SK-N-SH treated with all-trans-retinoic acid at 6 μM for 48 hours (cell line): ENCODE measurements around the gene TNP2.

Experiments
- ARNTL ChIP-seq: fragments of 450-650 bp; formaldehyde crosslinking; IDR thresholded peaks from 2 replicates; pipeline ENCODE4 v1.5.0; 2020; ENCODE audit warnings: low read depth, mild to moderate bottlenecking, moderate library complexity, borderline replicate concordance
- BACH2 ChIP-seq: fragments of 250-450 bp; sonication (Bioruptor Pico); IDR thresholded peaks from 2 replicates; pipeline ENCODE4 v1.9.0; 2021; ENCODE audit warnings: mild to moderate bottlenecking, borderline replicate concordance
- GLIS3 ChIP-seq: fragments of 250-450 bp; sonication (Bioruptor Pico); IDR thresholded peaks from 2 replicates; pipeline ENCODE4 v1.5.0; 2020; ENCODE audit warnings: mild to moderate bottlenecking, moderate library complexity
- ISL1 ChIP-seq: fragments of 250-450 bp; sonication (Bioruptor Pico); IDR thresholded peaks from 2 replicates; pipeline ENCODE4 v2.1.2; 2022; ENCODE audit warnings: mild to moderate bottlenecking, moderate library complexity
- OSR1 ChIP-seq: fragments of 250-450 bp; sonication (Bioruptor Pico); IDR thresholded peaks from 2 replicates; pipeline ENCODE4 v1.8.0; 2022; ENCODE audit warnings: moderate library complexity, mild to moderate bottlenecking, inconsistent platforms
- PPARA ChIP-seq: fragments of 250-450 bp; sonication (Bioruptor Pico); IDR thresholded peaks from 2 replicates; pipeline ENCODE4 v1.5.0; 2020; ENCODE audit warnings: mild to moderate bottlenecking, borderline replicate concordance
- ZFP3 ChIP-seq: fragments of 250-450 bp; sonication (Bioruptor Pico); IDR thresholded peaks from 2 replicates; pipeline ENCODE4 v1.5.0; 2020; ENCODE audit warnings: mild to moderate bottlenecking, moderate library complexity
- ZNF565 ChIP-seq: fragments of 450-650 bp; formaldehyde crosslinking; conservative IDR thresholded peaks from 2 replicates; pipeline ENCODE4 v1.5.0; 2020; ENCODE audit warnings: low read depth, mild to moderate bottlenecking, moderate library complexity
- TF ChIP-seq, protein P1 (sequence below): fragments of 250-450 bp; sonication (Bioruptor Pico); IDR thresholded peaks from 2 replicates; pipeline ENCODE4 v1.8.0; 2020; ENCODE audit warnings: mild to moderate bottlenecking, moderate library complexity, borderline replicate concordance
- TF ChIP-seq, protein P2 (sequence below): fragments of 250-450 bp; sonication (Bioruptor Pico); IDR thresholded peaks from 2 replicates; pipeline ENCODE4 v1.8.0; 2021; ENCODE audit warnings: low read depth, mild to moderate bottlenecking, moderate library complexity, borderline replicate concordance
- TF ChIP-seq, protein P3 (sequence below): fragments of 250-450 bp; sonication (Bioruptor Pico); IDR thresholded peaks from 2 replicates; pipeline ENCODE4 v1.5.1; 2020; ENCODE audit warnings: low read depth, mild to moderate bottlenecking, moderate library complexity

DNA sequence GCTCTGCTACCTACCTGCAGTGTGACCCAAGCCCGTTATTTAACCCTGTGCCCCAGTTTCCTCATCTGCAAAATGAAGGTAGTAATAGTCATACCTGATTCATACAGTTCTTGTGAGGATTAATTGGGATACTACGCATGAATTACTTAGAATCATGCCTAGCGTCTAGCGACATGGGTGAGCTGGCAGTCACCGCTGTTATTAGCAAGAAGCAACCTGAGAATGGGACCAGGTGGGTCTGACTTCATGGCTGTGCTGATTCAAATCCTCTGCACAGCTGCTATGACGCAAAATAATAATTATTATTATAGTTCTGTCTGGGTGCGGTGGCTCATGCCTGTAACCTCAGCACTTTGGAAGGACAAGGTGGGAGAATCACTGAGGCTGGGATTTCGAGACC is 21.0 kb downstream of the TNP2 start:
- TF ChIP-seq, protein P1, sequence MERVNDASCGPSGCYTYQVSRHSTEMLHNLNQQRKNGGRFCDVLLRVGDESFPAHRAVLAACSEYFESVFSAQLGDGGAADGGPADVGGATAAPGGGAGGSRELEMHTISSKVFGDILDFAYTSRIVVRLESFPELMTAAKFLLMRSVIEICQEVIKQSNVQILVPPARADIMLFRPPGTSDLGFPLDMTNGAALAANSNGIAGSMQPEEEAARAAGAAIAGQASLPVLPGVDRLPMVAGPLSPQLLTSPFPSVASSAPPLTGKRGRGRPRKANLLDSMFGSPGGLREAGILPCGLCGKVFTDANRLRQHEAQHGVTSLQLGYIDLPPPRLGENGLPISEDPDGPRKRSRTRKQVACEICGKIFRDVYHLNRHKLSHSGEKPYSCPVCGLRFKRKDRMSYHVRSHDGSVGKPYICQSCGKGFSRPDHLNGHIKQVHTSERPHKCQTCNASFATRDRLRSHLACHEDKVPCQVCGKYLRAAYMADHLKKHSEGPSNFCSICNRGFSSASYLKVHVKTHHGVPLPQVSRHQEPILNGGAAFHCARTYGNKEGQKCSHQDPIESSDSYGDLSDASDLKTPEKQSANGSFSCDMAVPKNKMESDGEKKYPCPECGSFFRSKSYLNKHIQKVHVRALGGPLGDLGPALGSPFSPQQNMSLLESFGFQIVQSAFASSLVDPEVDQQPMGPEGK (CRISPR knock-in tag), result no peak
- TF ChIP-seq, protein P2, sequence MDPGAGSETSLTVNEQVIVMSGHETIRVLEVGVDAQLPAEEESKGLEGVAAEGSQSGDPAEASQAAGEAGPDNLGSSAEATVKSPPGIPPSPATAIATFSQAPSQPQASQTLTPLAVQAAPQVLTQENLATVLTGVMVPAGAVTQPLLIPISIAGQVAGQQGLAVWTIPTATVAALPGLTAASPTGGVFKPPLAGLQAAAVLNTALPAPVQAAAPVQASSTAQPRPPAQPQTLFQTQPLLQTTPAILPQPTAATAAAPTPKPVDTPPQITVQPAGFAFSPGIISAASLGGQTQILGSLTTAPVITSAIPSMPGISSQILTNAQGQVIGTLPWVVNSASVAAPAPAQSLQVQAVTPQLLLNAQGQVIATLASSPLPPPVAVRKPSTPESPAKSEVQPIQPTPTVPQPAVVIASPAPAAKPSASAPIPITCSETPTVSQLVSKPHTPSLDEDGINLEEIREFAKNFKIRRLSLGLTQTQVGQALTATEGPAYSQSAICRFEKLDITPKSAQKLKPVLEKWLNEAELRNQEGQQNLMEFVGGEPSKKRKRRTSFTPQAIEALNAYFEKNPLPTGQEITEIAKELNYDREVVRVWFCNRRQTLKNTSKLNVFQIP, result no peak
- no peak for TF ChIP-seq GLIS3 (CRISPR knock-in tag)
- TF ChIP-seq, protein P3, sequence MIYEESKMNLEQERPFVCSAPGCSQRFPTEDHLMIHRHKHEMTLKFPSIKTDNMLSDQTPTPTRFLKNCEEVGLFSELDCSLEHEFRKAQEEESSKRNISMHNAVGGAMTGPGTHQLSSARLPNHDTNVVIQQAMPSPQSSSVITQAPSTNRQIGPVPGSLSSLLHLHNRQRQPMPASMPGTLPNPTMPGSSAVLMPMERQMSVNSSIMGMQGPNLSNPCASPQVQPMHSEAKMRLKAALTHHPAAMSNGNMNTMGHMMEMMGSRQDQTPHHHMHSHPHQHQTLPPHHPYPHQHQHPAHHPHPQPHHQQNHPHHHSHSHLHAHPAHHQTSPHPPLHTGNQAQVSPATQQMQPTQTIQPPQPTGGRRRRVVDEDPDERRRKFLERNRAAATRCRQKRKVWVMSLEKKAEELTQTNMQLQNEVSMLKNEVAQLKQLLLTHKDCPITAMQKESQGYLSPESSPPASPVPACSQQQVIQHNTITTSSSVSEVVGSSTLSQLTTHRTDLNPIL (CRISPR knock-in tag), result no peak
- no peak for TF ChIP-seq ARNTL
- TF ChIP-seq ZNF565 (CRISPR knock-in tag), result no peak
- no peak for TF ChIP-seq ZFP3 (CRISPR knock-in tag)
- no peak for TF ChIP-seq OSR1 (CRISPR knock-in tag)
- no peak for TF ChIP-seq PPARA (CRISPR knock-in tag)
- TF ChIP-seq ISL1 (CRISPR knock-in tag), result no peak
- no peak for TF ChIP-seq BACH2 (CRISPR knock-in tag)
